ENCODE results near the gene TMPRSS5.

TMPRSS5 gene

GRCh38 chr11:113666584-113666983 is 39.5 kb downstream of the TMPRSS5 start:
- DNase-seq: no peak

- DNase-seq: no peak
Observed at GRCh38 chr11:113664981-113665710, 41.0 kb downstream of the TMPRSS5 start.

GRCh38 chr11:113664069-113664980 is 41.8 kb downstream of the TMPRSS5 start:
- DNase-seq: no peak

GRCh38 chr11:113663567-113663966 is 42.5 kb downstream of the TMPRSS5 start:
- no peak for DNase-seq

- no peak for DNase-seq
Observed at GRCh38 chr11:113655771-113656170, 50.3 kb downstream of the TMPRSS5 start.

- DNase-seq: no peak
Observed at GRCh38 chr11:113651023-113651422, 55.1 kb downstream of the TMPRSS5 start.

GRCh38 chr11:113649311-113649710 is 56.8 kb downstream of the TMPRSS5 start:
- no peak for DNase-seq

GRCh38 chr11:113647856-113648255 is 58.3 kb downstream of the TMPRSS5 start:
- DNase-seq: no peak

GRCh38 chr11:113647108-113647507 is 59.0 kb downstream of the TMPRSS5 start:
- DNase-seq: no peak

- DNase-seq: no peak
Observed at GRCh38 chr11:113645593-113646349, 60.3 kb downstream of the TMPRSS5 start.

GRCh38 chr11:113644605-113645004 is 61.5 kb downstream of the TMPRSS5 start:
- DNase-seq: no peak

GRCh38 chr11:113643701-113644100 is 62.4 kb downstream of the TMPRSS5 start:
- no peak for DNase-seq

GRCh38 chr11:113643006-113643585 is 63.0 kb downstream of the TMPRSS5 start:
- DNase-seq: no peak

- DNase-seq: no peak
Observed at GRCh38 chr11:113642090-113642489, 64.0 kb downstream of the TMPRSS5 start.

GRCh38 chr11:113638376-113638775 is 67.7 kb downstream of the TMPRSS5 start:
- no peak for DNase-seq

- no peak for DNase-seq
Observed at GRCh38 chr11:113637636-113638035, 68.5 kb downstream of the TMPRSS5 start.
